ENCODE results near the gene TBC1D13. TPM values are rescaled to one million over a fixed set of nuclear protein-coding genes. Genes with fewer than 3 reads are reported as not detected.

The TBC1D13 gene
- total and polyA plus RNA-seq, 9 of the 15 experiments (the other 6 are each of a cell fraction or from before 2014, with no cell fraction given) = 2.3 to 28.7 (median 11.4) TPM

GRCh38 chr9:128818099-128818838 is 31.2 kb downstream of the TBC1D13 start, which contains the start of gene ENDOG (continued):
- TF ChIP-seq ZBTB40 (IDR thresholded peaks at IDR 0.05) = peak; percentile 41; the same call in 1 of the 2 replicates
- no peak for TF ChIP-seq ZBTB40 (CRISPR knock-in tag; IDR thresholded peaks at IDR 0.05)
- peak; percentile 48 for TF ChIP-seq HNRNPLL (IDR thresholded peaks at IDR 0.05; ENCODE audit: low read depth, low read length, poor library complexity, severe bottlenecking)
- TF ChIP-seq PHF21A (IDR thresholded peaks at IDR 0.05; ENCODE audit: borderline replicate concordance, low read depth) = no peak
- TF ChIP-seq MNT (conservative IDR thresholded peaks at IDR 0.05) = peak; percentile 68 to 80
- TF ChIP-seq POLR2B (IDR thresholded peaks at IDR 0.05; ENCODE audit: low read depth, partially characterized antibody) = peak; percentile 79
- TF ChIP-seq RUNX1 (IDR thresholded peaks at IDR 0.05; ENCODE audit: low read depth) = 0 out of 2 replicates have a peak, but pooled peaks have one; percentile 23
- no peak for TF ChIP-seq CBX5 (IDR thresholded peaks at IDR 0.05; ENCODE audit: borderline replicate concordance, low read depth)
- TF ChIP-seq NCOA6 (IDR thresholded peaks at IDR 0.05) = peak; percentile 35; the same call in 1 of the 2 replicates
- peak; percentile 55 for TF ChIP-seq ZBTB33 (CRISPR knock-in tag; IDR thresholded peaks at IDR 0.05)
- no peak for TF ChIP-seq ZKSCAN8 (CRISPR knock-in tag; IDR thresholded peaks at IDR 0.05)
- peak; percentile 33; the same call in 1 of the 2 replicates for TF ChIP-seq ERF (CRISPR knock-in tag; IDR thresholded peaks at IDR 0.05)
